GM19099 (cell line): ENCODE results near the gene ZNF488.

ENCODE experiments used
- POLR2A ChIP-seq: IDR thresholded peaks from 3 replicates; pipeline ENCODE4 v1.6.1; 2011; ENCODE audit warnings: low read depth; ENCODE audit not compliant: insufficient read length; ENCODE audit errors: extremely low read depth

The ZNF488 gene

DNA sequence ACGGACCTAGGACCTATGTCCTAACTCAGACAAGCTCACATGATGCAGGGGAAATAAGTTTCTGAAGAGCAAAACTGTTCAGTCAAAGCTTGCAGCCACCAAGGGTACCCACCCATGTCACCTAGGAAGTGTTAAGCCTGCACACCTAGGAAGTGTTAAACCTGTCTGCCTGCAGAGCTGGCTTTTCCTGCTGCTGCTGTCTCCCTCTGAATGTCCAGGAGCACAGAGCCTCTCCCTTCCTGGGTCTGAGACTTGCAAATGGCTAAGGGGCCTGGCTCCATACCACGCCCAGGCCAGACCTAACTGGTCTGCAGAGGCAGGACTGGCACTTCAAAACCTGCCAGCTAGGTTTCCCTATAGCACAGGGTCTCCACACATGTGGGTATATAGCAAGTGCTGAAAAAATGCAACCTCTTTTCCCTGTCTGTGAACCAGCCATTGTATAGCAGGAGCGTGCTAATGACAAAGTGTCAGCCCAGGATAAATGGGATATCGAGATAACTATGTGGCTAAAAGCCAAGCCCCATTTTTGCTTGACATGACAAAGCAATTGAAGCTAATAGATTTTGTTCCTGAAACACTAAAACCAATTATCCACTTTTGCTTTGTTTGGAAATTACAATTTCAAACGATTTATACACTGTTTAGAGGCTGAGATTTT lies 60.3 kb downstream of the ZNF488 start:
- TF ChIP-seq POLR2A, result no peak

DNA sequence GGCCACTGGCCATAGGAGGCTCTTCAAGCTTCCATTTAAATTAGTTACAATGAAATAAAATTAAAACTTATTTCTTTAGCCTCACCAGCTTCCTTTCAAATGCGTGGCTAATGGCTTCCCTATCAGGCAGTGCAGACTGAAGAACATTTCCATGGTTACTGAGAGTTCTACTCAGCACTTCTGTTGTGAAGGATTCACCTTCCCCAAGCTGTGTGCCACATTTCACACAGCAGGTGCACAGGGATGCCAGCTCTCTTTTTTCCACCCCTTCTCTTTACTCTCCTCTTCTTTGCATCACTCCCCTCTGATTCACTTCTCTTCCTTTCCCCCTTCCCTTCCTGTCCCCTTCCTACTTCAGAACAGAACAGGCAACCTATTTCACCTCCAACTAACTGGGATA lies 61.0 kb downstream of the ZNF488 start:
- TF ChIP-seq POLR2A, result no peak

DNA sequence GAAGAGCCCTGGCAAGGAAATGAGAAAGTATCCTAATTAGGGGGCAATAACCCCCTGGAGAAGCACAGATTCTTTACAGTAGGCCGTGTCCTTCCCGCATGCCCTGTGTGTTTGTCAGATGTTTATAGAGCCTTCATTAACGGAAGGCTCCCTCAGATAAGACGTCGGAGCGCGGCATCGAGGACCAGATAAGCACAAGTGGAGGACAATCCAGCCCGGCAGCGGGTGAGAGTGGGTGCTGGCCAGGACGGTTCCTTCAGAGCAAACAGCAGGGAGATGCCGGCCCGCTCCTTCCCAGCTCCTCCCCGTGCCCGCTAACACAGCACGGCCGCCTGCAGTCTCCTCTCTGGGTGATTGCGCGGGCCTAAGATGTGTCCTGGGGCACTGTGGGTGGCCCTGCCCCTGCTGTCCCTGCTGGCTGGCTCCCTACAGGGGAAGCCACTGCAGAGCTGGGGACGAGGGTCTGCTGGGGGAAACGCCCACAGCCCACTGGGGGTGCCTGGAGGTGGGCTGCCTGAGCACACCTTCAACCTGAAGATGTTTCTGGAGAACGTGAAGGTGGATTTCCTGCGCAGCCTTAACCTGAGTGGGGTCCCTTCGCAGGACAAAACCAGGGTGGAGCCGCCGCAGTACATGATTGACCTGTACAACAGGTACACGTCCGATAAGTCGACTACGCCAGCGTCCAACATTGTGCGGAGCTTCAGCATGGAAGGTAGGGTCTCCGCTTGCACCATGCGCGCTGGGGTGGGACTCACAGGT lies 61.6 kb downstream of the ZNF488 start, which contains the start of gene GDF2:
TSS of gene GDF2 (plus strand) at position 155 of the 762 bp plus-strand sequence. CDS start at position 370, 215 bp downstream.
- no peak for TF ChIP-seq POLR2A

DNA sequence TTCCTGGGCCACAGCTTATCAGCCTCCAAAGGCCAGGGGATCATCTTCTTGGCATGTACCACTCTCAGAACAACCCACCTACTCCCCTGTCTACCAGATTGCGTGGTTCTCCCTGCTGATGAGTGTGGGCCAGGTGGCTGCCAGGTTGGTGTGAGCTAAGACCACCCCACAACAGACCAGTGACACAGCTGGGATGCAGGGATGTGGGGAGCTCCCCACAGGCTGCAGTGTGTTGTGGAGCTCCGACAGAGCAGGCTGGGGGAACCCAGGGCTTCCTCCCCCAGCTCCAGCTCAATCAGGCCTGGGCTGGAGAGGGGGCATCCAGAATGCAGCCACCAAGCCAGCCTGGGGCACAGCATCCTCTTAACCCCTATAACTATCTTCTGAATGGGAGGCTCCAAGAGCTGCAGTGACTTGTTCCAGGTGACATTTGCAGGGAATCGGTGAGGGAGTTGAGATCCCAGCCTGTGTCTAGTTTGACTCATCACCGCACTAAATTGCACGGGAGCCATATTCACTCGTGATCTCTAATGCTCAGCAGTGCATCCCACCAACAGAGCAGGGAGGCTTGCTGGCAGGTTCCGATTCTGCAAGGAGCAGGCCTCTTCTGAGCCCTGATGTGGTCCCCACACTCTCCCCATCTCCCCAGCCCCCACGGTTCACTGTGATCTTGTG lies 62.4 kb downstream of the ZNF488 start:
- no peak for TF ChIP-seq POLR2A

DNA sequence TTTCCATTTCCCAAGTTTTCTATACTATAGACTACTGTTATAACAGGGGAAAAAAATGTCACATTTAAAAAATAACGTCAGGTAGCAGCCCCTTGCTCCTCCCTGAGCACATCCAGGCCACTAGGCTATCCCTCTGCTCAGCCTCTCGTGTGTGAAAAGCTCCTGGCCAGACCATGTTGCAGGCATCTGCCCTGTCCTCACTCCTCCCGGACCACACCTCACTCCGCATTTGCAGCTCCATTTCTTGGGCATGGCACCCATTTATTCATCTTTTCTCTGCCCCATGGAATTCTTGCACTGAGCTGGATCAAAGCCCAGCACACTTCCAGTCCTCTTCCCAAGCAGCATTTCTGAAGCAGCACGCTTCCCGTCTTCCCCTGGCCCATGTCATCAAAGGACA lies 63.3 kb downstream of the ZNF488 start:
- TF ChIP-seq POLR2A, result no peak

DNA sequence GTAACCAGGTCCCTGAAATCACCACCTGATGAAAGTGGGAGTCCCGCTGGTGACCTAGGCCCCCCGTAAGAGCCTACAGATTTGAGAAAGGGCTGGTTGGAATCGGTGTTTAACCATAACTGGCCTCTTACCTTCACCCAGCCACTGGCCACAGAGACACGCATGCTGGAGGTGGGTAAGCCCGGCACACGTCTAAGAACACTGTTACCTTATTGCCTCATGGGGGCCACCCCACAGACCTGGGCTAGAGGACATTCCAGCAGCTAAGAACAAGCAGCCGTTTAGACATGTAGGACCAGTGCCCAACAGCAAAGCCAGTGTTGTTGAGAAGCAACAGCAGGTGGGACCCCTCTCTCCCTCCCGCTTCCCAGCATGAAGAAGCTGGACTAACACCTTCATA lies 64.3 kb downstream of the ZNF488 start:
- TF ChIP-seq POLR2A, result no peak

DNA sequence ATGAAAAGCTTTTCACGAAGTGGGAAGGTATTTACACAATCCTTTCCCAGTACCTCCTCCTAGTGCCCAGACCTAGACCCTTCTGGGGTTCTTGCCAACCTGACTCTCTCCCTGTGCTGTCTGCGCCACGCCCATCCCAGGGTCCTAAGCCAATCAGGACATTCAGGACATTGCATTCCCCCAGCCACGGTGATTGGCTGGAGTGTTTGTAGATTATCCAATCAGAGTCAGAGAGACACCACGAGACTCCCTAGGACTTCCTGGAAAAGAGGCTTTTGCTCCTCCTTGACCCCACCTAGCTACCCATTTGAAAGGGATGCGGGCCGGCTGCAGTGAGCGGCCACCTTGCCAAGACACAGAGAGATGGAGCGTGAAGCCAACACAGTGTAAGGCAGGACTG lies 65.4 kb downstream of the ZNF488 start:
- no peak for TF ChIP-seq POLR2A

DNA sequence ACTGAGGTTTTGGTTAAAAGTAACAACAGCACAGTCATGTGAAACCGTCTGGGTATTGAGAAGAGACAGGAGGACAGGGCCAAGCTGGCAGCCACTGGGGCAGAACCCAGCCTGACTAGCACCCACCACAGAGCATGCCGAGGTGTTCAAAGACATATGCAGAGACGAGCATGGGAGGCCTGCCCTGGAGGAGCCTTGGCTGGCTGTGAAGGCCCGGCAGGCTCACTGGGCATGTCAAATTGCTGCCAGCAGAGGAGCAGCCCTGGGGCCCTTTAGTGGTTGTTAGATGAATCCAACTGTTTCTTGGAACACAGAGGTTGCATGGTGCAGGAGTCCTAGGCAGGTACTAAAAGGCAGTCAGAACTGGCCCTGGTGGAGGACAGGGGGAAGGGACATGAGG lies 66.8 kb downstream of the ZNF488 start:
- no peak for TF ChIP-seq POLR2A

DNA sequence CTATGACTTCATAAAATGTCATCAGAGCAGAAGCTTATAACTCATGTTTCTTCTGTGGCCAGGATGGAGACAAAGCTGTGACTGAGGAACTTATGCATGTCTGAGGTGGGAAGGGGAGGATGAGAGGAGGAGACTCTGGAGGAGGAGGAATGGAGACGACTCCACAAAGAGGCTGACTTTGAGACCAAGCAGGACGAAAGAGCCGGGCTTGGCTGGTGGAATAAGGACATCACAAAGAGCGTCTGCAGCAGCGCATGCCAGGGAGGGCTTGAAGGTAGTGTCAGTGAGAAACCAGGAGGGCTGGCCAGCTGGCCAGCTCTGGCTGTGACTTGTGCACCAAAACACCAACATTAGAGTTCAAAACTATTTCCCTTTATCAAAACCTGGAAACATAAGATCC lies 68.0 kb downstream of the ZNF488 start:
- TF ChIP-seq POLR2A, result no peak
